ENCODE results near the gene PKNOX2.

PKNOX2 gene

DNA sequence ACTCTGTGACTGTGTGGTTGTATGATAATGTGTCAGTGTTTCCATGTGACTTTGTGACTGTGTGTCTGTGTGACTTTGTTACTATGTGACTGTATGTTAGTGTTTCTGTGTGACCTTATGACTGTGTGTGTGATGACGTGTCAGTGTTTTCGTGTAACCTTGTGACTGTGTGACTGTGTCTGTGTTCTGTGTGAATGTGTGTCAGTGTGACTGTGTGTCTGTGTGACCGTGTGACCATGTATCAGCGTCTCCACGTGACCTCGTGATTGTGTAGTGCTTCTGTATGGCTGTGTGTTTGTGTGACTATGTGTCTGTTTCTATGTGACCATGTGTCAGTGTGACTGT lies 9.5 kb upstream of the PKNOX2 start:
- DNase-seq, result no peak

GRCh38 chr11:125155767-125156166 lies 8.8 kb upstream of the PKNOX2 start:
- no peak for DNase-seq

DNA sequence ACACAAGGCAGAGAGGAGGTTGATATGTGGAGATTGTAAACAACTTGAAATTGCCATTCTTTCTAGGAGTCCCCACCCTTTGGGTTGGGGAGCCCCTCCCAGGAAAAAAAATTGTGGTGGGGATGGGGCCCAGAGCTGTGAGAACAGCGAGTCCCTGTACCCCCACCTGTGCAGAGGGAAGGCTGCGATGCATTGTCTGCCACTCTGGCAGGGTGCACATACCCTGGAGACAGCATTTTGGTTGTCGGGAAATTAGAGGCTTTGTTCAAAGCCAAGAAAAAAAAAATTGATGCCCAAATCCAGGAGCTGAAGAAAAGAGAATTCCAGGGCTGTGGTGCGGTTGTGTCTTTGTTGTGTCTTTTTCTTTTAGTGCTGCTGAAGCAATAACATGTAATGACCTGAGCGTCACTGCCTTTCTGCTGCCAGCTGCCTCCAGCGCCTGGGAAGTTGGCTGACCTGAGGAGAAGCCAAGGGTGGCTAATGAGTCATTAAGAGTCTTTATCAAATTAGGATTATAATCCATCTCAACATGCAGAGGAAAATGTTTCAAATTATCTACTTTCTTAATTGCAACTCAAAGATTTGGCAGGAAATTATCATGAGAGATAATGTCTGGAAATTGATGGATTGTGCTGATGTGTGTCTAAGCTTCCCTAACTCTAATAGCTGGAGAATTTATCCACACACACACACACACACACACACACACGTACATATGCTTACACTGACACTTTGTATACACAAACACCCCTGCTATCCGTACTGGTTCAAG lies 8.0 kb upstream of the PKNOX2 start:
- no peak for DNase-seq

- no peak for DNase-seq
These were observed 7.3 kb upstream of the PKNOX2 start for GRCh38 chr11:125157118-125157733.

- no peak for DNase-seq
These were observed 6.4 kb upstream of the PKNOX2 start for GRCh38 chr11:125157953-125158680.

GRCh38 chr11:125162743-125163142 lies 1.8 kb upstream of the PKNOX2 start:
- no peak for DNase-seq

DNA sequence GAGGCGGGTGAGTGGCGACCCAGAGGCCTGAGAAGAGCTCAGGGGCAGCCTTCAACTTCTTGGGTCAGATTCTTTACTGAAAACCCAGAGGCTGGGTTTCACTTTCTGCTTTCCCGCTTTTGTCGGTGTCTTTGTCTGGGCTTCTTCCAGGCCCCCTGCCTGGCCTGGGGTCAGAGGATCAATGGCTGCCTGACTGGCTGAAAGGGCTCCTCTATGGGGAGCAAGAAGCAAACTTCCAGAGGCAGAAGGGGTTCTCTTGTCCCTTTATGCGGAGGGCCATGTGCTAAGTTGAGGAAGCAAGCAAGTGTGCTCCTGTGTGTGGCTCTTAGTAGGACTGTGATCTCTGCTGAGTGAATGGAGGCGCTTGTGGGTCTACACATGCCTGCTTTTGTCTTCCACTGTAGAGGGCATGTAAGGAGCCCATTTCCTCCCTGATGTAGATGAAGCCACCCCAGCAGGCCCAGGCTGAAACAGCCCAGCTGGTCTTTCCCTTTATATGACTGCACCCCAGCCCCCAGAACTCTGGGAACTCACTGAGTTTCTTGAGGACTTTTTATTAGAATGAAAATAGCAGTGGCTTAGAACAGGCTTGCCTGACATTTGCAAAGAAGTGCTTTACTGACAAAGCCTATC lies 1.0 kb upstream of the PKNOX2 start:
- no peak for DNase-seq

DNA sequence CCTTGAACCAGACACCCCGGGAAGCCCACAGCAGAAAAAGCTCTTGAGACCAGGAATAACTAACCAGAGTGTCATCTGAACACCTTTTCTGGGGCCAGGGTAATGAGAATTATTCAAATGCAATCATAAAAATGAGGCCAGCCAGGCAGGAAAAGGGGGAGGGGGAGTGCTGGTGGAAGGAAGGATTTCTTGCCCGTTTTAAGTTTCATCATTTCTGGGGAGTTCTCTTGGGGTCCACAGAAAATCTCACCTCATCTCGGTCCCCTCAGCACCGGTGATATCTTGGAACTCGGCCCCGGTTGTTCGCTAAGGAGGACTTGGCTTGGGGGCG lies 495 bp upstream of the PKNOX2 start:
- DNase-seq, result no peak

DNA sequence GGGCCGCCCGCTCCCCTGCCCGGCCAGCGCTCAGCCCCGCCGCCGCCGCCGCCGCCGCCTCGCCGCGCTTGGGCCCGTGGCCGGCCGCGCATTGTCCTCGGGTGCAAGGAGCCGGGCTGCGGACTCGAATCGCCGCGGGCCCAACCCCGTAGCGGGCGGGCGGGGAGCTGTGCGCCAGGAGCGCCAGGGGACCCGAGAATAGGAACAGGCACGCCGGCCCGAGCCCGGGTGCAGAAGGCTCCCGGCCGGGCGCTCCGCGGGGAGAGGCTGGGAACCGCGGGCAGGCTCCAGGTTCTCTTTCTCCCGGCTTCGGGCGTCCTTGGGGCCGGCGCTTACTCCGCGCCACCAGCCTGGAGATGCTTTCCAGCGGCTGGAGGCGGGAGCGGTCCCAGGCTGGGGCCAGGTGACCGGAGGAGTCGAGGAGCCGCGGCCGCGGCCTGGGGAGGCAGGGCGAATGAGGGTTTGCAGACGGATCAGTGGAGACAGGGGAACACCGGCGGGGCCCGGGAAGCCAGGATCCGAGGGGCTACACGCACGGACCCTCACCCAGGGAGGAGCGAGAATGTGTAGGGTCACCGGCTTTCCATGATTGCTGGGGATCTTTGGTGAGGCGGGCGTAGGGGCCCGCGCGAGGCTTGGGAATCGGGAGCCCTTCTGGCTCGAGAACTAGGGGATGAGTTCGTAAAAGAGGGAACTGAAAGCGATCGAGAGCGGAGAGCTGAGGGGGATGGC lies 726 bp downstream of the PKNOX2 start:
- no peak for DNase-seq

DNA sequence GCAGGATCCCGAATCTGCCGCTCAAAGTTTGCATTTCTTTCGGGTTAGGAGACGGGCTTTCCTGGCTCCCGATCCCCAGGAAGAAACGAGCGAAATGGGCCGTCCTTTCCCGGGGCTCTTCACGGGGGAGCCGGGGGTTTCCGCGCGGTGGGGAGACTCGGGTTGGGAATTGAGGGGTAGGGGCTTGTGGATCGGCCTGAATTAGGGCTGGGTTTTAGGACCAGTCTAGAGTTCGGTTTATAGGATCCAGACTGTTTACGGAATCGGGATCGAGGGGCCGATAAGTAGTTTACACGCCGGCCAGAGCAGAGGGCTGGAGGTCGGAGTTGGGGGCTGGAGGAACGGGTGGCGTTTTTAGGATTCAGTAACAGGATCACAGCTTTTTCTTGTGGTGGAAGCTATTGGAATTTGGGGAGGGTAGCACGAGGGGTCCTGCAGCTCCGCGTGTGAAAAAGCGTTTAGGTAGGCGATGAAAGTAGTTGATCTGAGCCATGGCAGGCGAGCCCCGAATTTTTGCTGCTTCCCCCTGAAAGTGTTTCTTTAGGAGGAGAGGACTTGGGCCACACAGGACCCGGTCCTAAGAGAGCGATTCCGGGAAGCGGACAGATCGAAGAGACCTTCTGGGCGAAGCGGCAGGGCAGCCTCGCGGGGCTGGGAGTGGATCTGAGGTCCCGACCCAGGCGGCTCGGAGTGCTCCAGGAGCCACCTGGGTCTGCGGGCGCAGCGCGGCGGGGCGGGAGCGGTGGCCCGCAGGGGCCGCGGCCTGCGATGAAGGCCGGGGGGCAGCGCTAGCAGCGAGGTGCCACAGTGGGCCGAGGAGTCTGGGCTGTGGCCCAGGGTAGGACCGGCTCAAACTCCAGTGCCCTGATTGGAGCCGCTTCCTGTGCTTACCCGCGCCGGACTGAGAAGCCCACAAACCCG lies 1.6 kb downstream of the PKNOX2 start:
- no peak for DNase-seq

DNA sequence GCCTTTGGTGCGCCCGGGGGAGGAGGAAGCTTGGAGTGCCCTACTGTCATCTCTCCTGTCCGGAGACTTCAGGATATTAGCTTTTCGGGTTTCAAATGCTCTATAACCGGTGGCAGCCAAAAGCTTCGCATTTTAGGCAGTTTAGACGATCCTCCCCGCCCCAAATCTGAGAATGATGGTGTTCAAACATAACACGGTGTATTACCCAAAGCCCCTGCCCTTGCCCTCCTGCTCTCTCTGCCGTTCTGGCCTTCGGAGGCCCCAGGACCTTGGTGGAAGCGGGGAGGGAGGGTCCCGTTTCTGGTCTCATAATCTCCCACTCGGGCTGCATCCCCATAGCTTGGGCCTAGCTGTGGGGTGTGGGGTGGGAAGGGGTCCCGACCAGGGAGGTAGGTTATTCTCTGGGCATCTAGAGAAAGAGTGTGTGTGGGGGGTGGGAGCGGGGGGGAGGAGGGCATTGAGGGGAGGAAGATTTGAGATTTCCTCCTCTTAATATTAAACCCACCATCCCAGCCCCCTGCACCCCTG lies 2.3 kb downstream of the PKNOX2 start:
- no peak for DNase-seq

GRCh38 chr11:125167292-125167953 lies 2.9 kb downstream of the PKNOX2 start:
- no peak for DNase-seq

DNA sequence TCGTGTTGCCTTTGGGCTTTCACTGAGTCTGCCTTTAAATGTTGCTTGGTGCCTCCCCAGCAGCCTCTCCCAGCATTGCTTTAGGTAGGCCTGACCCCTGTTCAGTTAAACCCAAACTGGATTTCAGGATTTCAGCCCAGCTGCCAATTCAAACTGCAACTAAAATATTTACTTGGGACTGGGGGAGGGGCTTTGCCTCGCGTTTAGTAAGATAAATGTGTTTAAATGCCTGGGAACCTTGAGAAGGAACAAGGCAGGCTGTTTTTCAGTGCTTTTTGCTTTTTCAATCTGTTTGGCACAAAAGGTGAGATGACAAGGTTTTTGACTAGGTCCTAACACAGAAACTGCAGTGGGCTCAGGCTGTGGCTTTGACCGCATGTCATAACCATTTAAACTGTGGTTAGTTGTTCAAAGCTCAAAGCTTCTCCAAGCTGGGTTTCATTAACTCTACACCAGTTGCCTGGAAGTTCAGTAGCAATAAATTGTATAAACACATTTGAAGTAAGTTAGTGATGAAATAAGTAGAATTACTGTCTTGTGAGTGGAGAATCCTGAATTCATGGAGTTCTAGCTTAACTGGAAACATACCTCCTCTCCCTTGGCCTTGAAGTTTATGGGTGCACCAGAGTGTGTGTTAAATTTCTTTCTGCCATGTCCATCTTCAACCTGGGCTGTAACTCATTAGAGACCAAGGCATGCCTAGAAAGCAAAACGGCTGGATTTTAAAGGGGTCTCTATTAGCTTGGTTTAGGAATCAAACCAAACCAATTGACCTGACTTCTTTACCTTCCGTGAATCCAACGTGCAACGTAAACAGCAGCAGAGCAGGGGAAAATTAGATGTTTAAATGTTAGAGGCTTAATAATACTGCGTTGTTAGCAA lies 3.6 kb downstream of the PKNOX2 start:
- DNase-seq, result no peak

GRCh38 chr11:125168918-125169456 lies 4.4 kb downstream of the PKNOX2 start:
- DNase-seq, result no peak

DNA sequence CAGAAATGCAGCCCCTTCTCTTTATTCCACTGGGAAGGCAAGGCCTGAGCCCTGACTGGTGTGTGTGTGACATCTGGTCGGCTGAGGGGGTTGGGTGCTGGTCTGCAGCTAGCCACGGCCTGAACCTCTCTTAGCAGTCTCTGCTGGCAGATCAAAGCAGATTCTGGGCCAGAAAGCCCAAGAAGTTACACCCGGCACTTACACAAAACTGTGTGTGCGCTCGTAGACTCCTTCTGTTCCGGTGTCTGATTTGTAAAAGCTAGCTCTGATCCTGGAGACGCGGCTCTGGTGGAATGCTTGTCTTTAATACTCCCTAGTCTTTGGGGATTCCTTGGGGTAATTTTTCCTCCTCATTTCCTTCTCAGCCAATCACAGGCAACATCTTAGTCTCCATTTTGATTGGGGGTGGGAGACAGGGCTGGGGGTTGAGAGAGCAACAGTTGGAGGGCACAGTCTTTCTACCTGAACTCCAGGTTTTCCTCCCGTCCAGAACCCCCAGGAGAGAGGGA lies 5.5 kb downstream of the PKNOX2 start:
- DNase-seq, result no peak

- DNase-seq, result no peak
These were observed 6.0 kb downstream of the PKNOX2 start for GRCh38 chr11:125170510-125171031.

DNA sequence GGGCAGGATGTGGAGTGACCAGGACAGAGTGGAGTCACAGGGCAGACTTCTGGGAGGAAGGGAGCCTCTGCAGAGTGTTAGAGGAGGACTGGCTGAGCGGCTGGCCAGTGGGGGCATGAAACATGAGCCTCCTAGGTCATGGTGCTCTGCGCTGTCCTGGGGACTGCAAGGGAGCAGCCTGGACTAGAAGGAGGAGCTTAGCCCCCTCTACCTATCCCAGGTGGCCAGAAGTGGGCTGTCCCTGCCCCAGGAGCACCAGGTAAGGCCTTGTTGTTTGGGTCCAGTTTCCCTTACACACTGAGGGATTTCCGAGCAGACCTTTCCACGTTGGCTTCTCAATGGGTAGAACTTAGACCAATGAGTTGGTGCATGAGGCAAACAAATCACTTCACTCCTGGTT lies 7.4 kb downstream of the PKNOX2 start:
- DNase-seq, result no peak

DNA sequence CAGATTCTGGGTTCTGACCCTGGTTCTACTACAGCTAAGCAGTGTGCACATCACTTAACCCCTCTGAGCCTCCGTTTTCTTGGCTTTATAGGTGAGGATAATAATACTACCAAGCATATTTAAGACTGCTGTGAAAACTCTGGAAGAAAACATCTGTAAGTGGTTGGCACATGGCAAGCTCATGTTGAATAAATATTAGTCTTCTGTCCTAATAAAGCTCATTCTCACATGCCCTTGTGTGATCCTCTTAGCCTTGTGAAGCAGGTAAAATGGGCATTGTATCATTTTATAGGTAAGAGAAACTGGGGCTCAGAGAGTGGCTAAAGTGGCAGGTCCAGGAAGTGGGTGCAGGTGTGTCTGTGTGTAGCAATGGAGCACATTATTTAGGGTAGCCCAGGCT lies 8.5 kb downstream of the PKNOX2 start:
- DNase-seq, result no peak

DNA sequence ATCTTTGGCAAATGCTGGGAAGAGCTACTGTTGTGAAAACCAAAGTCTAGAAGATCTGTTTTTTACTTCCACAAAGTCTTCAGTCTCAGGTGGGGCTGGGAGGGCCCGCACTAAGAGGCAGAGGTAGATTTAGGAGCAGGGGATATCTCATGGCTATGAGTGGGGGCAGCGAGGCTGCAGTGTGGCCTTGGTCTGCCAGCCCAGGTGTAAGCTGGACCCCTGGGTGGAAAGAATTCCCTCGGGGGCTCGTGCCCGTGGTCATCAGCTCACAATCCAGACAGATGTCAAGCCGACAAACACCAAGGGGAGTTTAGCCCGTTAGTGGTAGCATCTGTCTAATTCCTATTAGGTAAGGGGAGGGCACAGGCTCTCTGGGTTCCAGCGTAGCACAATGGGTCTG lies 9.0 kb downstream of the PKNOX2 start:
- no peak for DNase-seq

Data from DMS153 (cell line).